Measurements from ENCODE around the gene ITM2B. TPM values are rescaled to one million over a fixed set of nuclear protein-coding genes. Genes with fewer than 3 reads are reported as not detected.

The ITM2B gene
- 124 to 171 TPM (median 160 TPM) in 5 replicates for total RNA-seq (2022; extraction: Qiagen RNA extraction; ENCODE audit: low read depth)

DNA sequence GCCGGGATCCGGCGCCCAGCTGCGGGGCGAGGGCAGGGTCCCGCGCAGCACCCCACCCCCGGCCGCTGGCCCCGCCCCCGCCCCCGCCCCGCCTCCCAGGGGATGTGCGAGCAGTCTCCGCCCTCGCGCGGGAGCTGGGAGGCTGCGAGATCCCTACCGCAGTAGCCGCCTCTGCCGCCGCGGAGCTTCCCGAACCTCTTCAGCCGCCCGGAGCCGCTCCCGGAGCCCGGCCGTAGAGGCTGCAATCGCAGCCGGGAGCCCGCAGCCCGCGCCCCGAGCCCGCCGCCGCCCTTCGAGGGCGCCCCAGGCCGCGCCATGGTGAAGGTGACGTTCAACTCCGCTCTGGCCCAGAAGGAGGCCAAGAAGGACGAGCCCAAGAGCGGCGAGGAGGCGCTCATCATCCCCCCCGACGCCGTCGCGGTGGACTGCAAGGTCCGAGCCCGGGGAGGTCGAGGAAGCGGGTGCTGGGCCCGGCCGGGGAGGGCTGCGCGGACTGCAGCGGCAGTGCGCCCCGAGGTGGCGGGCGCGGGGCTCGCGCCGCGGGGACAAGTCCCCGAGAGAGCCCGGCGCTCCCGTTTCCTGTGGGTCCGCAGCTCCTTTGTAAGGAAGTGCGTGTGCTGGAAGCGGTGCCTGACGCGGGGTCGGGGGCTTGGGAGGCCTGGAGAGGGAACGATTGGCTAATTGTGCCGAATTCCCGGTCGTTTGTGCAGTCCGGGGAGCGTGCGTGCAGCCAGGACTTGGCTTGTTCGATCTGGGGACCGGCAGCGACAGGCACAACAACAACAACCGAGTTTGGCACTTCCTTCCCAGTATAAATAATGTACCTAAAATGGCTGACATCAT lies at the start of gene ITM2B:
Gene ITM2B (plus strand): TSS at position 161 of the 843 bp plus-strand sequence. CDS start 155 bp downstream, at position 316.

DNA sequence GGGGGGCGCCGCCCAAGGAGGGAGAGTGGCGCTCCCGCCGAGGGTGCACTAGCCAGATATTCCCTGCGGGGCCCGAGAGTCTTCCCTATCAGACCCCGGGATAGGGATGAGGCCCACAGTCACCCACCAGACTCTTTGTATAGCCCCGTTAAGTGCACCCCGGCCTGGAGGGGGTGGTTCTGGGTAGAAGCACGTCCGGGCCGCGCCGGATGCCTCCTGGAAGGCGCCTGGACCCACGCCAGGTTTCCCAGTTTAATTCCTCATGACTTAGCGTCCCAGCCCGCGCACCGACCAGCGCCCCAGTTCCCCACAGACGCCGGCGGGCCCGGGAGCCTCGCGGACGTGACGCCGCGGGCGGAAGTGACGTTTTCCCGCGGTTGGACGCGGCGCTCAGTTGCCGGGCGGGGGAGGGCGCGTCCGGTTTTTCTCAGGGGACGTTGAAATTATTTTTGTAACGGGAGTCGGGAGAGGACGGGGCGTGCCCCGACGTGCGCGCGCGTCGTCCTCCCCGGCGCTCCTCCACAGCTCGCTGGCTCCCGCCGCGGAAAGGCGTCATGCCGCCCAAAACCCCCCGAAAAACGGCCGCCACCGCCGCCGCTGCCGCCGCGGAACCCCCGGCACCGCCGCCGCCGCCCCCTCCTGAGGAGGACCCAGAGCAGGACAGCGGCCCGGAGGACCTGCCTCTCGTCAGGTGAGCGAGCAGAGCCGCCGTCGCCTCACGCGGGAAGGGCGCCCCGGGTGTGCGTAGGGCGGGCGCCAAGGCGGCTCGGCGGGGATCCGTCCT lies 70.5 kb downstream of the ITM2B start, which contains the start of gene RB1:
Gene RB1 (plus strand): TSS at position 393 of the 784 bp plus-strand sequence. CDS start 162 bp downstream, at position 555.

Other genes with a start within 250 kb of the ITM2B start
- 26.9 to 32.9 TPM (median 32.8 TPM) in 5 replicates for gene SUCLA2, start 231.9 kb upstream of the ITM2B start, total RNA-seq (2022; extraction: Qiagen RNA extraction; ENCODE audit: low read depth)
- gene NUDT15, start 195.5 kb upstream of the ITM2B start, total RNA-seq (2022; extraction: Qiagen RNA extraction; ENCODE audit: low read depth): 26.6 to 31.8 TPM (median 29.4 TPM) in 5 replicates
- gene MED4, start 138.1 kb upstream of the ITM2B start, total RNA-seq (2022; extraction: Qiagen RNA extraction; ENCODE audit: low read depth): 36.3 to 43.4 TPM (median 39.7 TPM) in 5 replicates
- gene RB1, start 70.5 kb downstream of the ITM2B start, total RNA-seq (2022; extraction: Qiagen RNA extraction; ENCODE audit: low read depth): 14.1 to 19.5 TPM (median 15.5 TPM) in 5 replicates
- gene LPAR6, start 179.9 kb downstream of the ITM2B start, total RNA-seq (2022; extraction: Qiagen RNA extraction; ENCODE audit: low read depth): 0.83 to 1.5 TPM (median 1.2 TPM) in 5 replicates

All from A549 treated with DMSO at 1 μM for 4 hours (cell line).